GM18870 (cell line): ENCODE data around the gene SIL1.
"Not testable (repeated sequence)": the region's sequence is repeated elsewhere in the genome, so short reads cannot be mapped to it uniquely, and the experiment has no call there.

Experiments
- ATAC-seq: cut with Tn5 transposase; IDR thresholded peaks from one replicate; pipeline ENCODE4 v1.9.1; 2021; ENCODE audit warnings: moderate library complexity; ENCODE audit not compliant: unreplicated experiment

Gene SIL1

DNA sequence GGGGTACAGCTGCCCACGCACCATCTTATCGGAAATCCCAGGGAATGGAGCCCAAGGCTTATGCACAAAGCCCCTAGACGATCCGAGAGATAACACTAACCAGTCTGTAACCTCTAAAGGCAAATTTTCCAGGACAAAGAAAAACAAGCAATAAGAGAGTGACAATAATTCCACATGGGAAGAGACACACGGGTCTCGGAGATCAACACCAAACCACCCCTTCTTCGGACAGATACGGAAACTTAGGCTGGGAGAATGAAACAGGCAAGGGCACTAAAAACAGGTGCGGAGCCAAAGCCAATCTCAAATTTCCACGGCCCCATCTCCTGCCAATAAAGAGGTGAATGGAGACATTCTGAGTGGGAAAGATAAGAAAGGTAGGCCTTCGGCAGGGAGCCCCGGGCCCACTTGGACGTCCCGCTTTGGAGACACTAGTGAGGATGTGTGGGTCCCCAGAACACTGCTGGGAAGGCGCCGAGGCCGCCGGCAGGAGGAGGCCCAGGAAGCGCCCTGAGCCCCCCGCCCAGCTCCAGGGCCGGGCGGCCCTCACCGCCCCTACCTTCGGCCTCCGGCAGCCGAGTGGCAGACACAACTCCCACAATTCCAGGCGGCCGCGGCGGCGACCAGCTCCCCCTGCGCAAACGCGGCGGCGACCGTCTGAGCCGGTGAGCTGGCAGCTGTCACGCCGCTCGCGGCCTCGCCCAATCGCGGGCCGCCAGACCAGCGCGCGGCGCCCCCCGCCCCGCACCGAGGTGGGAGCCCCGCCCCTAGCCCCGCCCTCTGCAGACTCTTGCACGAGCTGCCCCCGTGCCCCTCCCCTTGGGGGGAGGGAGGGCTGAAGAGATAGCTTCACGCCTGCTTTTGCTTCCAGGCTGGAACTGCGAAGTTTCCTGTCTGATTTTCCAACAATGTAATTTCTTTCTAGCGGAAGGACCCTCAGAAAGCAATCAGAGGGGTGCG lies at the start of gene SIL1:
SIL1 (minus strand) TSS at position 659 of the 960 bp plus-strand sequence. CDS start 70,525 bp downstream, outside the sequence.
- peak; percentile 76 for ATAC-seq

DNA sequence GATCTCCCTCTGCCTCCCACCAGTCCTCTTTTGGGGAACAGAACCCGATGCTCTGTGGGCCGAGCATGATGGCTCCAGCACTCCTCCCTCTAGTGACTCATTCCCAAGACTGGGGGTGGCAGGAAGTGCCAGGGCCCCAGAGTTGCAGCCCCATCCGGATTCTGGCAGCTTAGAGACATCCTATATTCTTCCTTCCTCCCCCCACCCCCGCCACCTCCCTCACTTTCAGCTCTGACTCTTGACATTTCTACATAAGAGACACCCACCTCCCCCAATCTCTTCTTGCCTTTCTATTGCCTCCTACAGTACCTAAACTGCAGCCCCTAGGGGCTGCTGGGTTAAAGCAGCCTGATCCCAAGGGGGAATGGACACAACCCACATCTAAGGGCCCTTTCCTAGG lies 48.2 kb upstream of the SIL1 start:
- no peak for ATAC-seq

DNA sequence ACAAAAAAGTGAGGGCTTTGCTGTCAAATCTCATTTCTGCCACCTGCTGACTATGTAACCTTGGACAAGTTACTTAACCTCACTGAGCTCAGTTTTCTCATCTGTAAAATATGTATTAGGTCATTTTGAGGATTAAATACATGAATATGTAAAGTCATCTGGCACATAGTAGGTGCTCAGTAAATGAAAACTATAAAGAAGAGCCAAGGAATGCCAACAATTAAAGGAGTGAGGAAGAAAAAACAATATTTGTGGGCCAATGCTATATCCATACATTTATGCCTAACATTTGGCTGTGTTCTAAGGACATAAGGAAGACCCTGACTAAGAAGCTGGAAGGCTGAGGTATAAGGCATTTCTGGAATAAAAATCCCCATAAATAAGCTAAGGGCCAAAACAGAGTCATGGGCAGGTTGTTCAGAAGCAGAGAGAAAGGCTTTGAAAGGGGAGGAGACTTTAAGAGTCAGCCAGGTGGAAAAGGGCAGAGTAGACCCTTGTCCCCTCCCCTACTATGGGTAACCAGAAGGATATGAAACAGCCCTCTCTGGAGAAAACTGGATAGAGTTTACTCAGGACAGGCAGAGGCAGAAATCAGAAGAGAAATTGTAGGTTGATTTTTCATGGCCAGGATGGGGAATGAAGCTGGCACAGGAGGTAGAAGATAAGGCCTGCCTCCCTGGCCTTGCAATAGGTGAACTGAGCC lies 47.6 kb upstream of the SIL1 start:
- no peak for ATAC-seq

DNA sequence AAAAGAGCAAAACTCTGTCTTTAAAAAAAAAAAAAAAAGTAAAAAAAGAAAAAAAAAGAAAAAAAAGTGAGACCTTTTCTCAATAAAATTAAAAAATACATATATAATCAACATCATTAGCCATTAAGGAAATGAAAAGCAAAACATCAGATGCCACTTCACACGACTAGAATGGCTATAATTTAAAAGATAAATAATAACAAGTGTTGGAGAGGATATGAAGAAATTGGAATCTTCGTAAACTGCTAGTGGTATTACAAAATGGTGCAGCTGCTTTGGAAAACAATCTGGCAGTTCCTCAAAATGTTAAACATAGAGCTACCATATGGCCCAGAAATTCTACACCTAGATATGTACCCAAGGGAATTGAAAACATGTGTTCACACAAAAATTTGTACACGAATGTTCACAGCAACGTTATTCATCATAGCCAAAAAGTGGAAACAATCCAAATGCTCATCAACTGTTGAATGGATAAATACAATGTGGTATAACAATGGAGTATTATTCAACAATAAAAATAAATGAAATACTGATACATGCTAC lies 45.3 kb upstream of the SIL1 start:
- no peak for ATAC-seq

DNA sequence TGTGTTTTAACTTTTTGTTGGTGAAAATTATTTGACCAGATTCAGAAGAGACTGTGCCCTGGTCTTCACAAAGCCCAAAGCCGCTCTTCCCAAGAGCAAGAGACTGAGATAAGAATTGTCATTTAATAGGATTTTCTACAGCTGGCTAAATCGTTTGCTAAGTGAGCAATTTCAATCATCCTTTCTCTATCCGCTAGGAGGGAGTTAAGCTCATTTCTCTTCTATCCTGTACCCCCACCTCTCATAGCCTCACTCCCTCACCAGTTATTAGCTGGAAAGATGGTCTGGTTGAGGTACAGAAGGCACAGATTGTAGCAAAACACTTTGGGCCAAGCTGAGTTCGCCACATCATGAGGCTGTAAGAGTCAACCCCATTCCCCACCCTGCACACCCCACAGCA lies 43.0 kb upstream of the SIL1 start:
- no peak for ATAC-seq

DNA sequence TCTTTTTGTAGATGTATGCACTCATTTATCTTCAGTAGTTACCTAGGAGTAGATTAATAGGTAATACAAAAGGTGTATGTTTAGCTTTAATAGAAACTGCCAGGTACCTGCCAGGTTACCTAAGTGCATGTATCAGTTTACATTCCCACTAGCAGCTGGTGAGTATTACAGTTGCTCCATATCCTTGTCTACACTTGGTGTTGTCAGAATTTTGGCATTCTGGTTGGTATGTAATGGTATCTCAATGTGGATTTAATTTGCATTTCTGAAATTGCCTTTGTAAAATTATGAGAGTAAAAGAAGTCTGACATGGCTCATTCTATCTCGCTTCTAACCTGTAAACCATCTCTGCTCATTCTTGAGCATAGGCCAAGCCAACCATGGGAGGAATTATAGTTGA lies 38.3 kb upstream of the SIL1 start:
- no peak for ATAC-seq

DNA sequence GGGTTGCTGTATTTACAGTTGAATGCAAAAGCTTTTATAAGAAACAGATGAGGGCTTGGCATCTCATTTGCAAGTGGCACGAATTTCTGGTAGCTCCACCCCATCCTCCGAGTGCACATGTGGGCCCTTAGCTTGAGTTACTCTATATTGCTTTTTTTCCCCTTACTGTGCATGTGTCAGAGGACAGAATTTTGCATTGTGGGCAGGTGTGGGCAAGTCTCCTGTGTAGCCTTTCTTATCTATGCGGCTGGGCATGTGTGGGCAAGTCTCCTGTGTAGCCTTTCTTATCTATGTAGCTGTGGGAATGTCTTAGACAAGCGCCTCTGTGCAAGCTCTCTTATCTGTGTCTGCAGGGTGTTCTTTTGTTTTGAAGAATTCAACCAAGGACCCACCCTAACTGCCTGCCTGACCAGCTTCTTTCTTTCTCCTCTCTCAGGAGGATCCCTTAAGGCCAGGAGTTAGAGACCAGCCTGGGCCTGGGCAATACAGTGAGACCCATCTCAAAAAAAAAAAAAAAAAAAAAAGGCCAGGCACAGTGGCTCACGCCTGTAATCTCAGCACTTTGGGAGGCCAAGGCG lies 34.1 kb upstream of the SIL1 start:
- ATAC-seq = no peak

DNA sequence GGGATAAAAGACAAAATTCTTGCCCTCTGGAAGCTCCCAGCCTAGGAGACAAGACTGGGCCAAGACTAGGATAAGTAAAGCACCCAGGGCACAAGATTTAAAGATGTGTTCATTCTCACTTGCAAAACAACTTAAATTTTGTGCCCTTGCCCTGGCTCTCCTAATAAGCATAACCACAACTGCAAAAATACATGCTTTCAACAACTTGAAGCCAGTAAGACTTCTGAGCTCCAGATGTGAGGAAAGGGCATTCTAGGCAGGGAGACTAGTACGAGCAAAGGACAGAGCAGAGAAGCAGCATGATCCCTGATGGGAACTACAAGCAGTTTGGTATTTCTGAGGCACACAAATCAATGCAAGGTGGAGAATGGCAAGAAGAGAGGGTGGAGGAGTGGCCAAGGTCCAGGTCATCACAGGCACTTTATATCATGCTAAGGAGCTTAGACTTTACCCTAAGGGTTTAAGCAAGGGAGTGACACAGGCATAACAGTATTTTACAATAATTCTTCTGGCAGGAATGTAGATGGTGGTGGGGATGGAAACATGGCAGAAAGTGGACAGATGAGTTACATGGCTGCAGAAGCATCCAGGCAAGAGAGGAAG lies 30.1 kb upstream of the SIL1 start:
- no peak for ATAC-seq

DNA sequence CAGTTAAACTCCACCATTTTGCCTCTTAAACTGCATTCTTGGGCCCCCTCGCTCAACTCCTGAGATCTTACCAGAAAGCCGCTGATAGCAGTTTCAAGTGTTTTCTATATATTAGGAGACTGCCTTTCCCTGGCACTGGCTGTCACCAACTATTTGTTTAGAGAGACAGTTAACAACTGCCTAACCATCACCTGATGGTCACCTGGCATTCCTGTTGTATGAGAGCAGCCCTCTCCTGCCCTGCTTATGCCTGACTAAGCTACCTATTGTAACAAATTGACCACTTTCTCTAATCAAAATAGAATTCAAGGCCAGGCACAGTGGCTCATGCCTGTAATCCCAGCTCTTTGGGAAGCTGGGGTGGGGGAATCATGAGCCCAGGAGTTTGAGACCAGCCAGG lies 28.0 kb upstream of the SIL1 start:
- no peak for ATAC-seq

DNA sequence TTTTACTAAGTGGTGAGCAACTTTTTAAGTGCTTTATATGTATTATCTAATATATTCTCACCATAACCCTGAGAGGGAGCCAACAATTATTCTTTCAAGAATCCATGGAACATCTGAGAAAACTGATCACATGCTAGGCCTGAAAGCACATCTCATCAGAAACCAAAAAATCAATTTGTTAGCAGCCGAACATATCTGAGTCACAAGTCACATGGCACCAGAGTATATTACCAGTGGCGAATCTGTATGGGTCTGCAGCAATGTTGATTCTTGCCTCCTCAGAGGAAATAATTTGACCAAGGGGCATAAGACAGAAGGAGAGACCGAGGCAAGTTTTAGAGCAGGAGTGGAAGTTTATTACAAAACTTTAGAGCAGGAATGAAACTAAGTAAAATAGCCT lies 25.3 kb upstream of the SIL1 start:
- no peak for ATAC-seq

DNA sequence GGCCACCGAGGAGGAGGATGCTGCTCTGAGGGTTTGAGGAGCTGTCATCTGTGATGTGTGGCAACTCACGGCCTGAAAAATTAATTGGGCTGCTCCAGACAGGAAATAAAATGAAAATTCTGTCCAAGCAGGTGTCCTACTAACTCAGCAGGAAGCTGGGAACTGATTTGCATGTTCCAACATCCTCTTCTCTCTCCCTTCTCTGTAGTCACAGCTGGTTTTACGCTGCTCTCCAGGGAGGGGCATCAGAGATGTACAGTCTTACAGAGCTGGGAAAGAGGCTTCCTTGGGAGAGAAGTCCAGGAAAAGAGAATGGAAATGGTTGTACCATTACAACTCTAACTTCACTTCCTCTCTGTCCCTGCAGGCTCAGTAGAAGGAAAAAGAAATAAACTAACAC lies 24.2 kb upstream of the SIL1 start:
- no peak for ATAC-seq

DNA sequence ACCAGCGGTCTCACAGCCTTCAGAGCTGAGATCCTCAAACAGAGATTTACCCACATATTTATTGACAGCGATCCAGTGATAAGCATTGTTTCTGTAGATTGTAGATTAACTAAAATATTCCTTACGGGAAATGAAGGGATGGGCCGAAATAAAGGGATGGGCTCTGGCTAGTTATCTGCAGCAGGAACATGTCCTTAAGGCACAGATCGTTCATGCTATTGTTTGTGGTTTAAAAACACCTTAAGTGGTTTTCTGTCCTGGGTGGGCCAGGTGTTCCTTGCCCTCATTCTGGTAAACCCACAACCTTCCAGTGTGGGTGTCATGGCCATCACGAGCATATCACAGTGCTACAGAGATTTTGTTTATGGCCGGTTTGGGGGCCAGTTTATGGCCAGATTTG lies 19.9 kb upstream of the SIL1 start:
- not testable (repeated sequence) for ATAC-seq

DNA sequence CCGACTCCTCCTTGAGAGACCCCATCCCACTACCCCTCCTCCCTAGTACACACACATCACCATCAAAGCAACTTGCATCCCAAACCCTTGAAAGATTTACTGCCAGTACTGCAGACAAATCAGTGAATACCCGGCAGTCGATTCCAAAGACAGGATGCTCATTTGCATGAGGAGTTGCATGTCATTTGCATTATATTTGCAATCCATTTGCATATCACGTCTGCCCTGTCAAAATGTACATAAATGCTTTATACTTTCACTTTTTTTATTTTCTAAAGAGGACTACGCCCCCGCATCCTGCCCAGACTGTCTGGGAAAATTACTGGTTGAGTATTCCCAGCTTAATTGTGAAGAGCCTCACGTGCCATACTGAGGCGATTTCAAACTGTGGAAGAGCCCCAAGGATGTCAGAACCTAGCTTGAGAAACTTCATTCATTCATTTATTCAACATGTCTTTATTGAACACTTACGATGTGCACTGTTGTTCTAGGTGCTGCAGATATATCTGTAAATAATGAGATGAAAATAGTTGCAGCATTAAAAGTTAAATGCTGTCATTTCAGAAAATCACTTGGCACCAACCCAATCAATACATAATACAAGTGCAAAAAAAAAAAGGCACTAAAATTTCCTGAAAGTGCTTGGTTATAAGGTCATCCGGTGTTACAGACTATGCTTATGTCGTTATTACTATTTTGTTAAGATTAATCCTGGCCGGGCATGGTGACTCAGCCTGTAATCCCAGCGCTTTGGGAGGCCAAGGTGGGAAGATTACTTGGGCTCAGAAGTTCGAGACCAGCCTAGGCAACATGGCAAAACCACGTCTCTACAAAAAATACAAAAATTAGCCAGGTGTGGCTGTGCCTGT lies 17.2 kb upstream of the SIL1 start:
- ATAC-seq = no peak

DNA sequence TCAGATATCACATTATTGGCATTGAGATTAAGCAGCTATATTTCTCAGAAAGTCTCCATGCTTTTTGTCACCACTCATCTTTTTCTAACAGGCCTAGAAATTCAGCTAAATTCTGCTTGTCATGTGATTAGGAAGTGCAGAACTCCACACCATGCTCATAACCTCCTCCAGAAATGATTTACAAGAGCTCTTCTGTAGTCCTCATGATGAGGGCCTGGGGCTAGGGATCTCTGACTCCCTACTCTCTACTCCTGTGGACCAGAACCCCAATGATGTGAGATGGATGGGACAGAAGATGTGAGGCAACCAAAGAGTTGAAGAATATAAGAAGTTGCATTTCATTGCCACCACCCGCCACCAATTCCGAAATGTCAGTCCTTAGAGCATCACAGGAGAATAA lies 16.5 kb upstream of the SIL1 start:
- ATAC-seq = no peak

DNA sequence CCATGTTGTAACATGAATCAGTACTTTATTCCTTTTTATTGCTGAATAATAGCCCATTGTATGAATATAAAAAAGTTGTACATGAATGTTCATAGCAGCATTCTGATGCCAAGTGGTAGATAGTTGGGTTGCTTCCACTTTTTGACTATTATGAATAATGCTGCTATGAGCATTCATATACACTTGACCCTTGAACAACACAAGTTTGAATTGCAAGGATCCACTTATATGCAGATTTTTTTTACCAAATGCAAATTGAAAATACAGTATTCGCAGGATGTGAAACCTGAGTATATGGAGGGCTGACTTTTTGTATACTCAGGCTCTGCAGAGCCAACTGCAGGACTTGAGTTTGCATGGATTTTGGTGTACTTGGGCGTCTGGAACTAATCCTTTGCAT lies 14.7 kb upstream of the SIL1 start:
- ATAC-seq = no peak

DNA sequence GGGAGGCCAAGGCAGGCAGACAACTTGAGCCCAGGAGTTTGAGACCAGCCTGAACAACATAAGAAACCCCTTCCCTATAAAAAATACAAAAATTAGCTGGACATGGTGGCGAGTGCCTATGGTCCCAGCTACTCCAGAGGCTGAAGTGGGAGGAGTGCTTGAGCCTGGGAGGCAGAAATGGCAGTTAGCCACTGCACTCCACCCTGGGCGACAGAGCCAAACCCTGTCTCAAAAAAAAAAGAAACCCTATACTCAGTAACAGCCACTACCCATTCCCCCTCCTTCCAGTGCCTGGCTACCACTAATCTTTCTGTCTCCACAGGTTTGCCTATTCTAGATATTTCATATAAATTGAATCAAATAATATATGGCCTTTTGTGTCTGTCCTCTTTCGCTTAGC lies 14.3 kb upstream of the SIL1 start:
- no peak for ATAC-seq

DNA sequence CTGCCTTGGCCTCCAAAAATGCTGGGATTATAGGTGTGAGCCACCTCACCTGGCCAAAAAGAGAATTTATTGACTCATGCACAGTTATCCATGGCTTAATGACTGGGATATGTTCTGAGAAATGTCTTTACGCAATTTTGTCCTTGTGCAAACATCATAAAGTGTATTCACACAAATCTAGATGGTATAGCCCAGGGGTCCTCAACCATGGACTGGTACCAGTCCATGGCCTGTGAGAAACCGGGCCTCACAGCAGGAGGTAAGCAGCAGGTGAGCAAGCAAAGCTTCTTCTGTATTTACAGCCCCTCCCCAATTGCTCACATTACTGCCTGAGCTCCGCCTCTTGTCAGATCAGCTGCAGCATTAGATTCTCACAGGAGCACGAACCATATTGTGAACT lies 12.4 kb upstream of the SIL1 start:
- ATAC-seq = no peak

DNA sequence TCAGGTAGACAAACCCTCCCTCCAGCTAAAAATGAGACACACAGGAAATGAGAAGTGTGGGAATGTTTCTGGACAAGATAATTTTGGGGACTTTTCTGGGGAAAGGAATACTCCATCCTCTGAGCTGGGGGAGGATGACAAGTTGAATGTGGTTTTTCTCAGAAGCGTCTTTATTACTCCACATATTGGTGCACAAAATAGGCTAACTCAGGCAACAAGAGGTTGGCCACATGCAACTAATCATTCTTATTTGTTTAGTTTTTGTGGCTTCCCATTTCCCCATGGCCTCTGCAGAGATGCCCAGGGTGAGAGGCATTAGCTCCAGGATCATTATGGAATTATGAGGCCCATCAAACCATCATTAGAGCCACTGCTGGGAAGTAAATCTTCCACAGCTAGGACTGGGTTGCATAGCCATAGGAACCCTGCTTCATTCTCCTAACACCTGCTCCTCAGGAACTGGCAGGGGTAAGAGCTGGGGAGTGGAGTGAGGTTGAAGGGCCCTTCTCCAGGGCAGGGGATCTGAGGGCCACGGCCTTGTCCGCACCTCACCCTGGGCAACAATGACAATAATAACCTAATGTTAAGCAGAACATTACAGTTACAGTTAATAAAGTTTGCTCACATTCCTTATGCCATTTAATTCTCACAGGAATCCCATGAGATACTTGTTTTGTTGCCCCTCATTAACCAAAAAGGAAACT lies 9.3 kb upstream of the SIL1 start:
- no peak for ATAC-seq

DNA sequence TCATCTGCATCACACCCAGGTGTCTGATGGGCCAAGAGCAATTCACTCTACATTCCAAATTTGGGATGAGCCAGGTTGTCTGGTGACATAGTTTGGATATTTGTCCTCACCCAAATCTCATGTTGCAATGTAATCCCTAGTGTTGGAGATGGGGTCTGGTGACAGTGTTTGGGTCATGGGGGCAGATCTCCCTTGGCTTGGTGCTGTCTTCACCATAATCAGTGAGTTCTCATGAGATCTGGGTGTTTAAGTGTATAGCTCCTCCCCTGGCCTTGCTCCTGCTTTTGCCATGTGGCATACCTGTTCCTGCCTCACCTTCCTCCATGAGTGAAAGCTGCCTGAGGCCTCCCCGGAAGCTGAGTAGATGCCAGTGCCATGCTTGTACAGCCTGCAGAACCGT lies 7.4 kb upstream of the SIL1 start:
- no peak for ATAC-seq

DNA sequence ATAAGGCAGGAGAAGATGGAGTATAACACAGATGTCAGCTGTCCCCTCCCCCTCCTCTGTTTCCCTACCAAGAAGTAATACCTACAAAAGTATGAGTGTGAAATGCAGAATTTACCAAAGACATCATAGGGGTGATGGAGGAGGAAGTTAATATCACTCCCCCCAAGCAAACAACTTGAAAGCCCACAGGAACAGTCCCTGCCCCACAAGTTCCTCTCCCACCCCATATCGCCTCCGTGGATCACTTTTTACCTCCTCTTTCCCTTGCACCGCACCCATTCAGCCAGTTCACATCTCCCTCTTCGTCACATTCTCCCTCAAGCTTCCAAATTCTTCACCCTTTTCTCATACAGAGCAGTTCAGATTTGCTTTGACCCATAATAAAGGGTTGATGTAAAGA lies 7.0 kb upstream of the SIL1 start:
- no peak for ATAC-seq
